ENCODE measurements around the gene INO80D. TPM values are rescaled to one million over a fixed set of nuclear protein-coding genes. Genes with fewer than 3 reads are reported as not detected.
"Not testable (repeated sequence)": the region's sequence is repeated elsewhere in the genome, so short reads cannot be mapped to it uniquely, and the experiment has no call there.

Gene INO80D
- total and polyA plus RNA-seq, 2 donors (not counting 1 experiment from before 2014, with no cell fraction given) = 4.8 to 7.4 TPM

DNA sequence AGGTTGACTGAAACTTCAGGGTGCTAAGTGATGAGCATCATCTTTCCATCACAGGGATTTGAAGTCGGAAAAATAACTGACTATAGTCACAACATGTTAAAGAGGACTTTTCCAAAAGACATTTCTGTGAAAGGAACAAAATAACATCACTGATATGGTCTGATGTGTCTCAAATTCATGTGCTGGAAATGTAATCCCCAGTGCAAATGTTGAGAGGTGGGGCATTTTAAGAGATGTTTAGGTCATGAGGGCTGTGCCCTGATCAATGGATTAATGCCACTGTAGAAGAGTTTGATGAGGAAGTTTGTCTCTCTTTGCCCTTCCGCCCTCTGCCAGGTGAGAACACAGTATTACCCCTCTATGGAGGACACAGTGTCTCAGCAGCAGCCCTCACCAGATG lies 95.9 kb downstream of the INO80D start:
- Histone ChIP-seq H4K20me1 (ENCODE audit: control insufficient read depth, extremely low read depth, insufficient read depth, low read length) (no peaks in the 10 kb centered on the region), H3K4me2 (ENCODE audit: extremely low read depth, insufficient read depth, low read length) (no peak overlapping the region), H3K4me3 (replicated peaks in 1 of 4; ENCODE audit: control extremely low read depth in 1 of 4, insufficient read depth in 1 of 4, low read depth in 3 of 4, low read length in 4 of 4) (no peak overlapping the region), H2AFZ (ENCODE audit: low read length) (no peak overlapping the region), H3K27ac (ENCODE audit: insufficient read depth, low read length) (no peak overlapping the region), H3K27me3 (ENCODE audit: control insufficient read depth, insufficient read depth, low read length) (no peaks in the 10 kb centered on the region), H3K9ac (ENCODE audit: insufficient read depth, low read length) (no peak overlapping the region), H3K9me3 (ENCODE audit: control insufficient read depth, insufficient read depth, low read depth, low read length) (no peaks in the 10 kb centered on the region), H3K36me3 (ENCODE audit: control insufficient read depth, insufficient read depth, low read length) (peaks cover 2% of the 10 kb centered on the region), H3K79me2 (ENCODE audit: control insufficient read depth, insufficient read depth, low read length) (no peaks in the 10 kb centered on the region), H3K4me1 (ENCODE audit: control insufficient read depth, extremely low read depth, insufficient read depth, low read length) (no peaks in the 10 kb centered on the region)
- no peak for DNase-seq (ENCODE audit: low read depth in 2 of 2)
- TF ChIP-seq EZH2 (IDR thresholded peaks at IDR 0.05; ENCODE audit: low read length, missing control alignments) = no peak
- TF ChIP-seq, protein P1, sequence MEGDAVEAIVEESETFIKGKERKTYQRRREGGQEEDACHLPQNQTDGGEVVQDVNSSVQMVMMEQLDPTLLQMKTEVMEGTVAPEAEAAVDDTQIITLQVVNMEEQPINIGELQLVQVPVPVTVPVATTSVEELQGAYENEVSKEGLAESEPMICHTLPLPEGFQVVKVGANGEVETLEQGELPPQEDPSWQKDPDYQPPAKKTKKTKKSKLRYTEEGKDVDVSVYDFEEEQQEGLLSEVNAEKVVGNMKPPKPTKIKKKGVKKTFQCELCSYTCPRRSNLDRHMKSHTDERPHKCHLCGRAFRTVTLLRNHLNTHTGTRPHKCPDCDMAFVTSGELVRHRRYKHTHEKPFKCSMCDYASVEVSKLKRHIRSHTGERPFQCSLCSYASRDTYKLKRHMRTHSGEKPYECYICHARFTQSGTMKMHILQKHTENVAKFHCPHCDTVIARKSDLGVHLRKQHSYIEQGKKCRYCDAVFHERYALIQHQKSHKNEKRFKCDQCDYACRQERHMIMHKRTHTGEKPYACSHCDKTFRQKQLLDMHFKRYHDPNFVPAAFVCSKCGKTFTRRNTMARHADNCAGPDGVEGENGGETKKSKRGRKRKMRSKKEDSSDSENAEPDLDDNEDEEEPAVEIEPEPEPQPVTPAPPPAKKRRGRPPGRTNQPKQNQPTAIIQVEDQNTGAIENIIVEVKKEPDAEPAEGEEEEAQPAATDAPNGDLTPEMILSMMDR (conservative IDR thresholded peaks at IDR 0.05 in 1 of 2, IDR thresholded peaks at IDR 0.05 in 1 of 2; ENCODE audit: low read depth in 1 of 2, low read length in 2 of 2) = no peak

DNA sequence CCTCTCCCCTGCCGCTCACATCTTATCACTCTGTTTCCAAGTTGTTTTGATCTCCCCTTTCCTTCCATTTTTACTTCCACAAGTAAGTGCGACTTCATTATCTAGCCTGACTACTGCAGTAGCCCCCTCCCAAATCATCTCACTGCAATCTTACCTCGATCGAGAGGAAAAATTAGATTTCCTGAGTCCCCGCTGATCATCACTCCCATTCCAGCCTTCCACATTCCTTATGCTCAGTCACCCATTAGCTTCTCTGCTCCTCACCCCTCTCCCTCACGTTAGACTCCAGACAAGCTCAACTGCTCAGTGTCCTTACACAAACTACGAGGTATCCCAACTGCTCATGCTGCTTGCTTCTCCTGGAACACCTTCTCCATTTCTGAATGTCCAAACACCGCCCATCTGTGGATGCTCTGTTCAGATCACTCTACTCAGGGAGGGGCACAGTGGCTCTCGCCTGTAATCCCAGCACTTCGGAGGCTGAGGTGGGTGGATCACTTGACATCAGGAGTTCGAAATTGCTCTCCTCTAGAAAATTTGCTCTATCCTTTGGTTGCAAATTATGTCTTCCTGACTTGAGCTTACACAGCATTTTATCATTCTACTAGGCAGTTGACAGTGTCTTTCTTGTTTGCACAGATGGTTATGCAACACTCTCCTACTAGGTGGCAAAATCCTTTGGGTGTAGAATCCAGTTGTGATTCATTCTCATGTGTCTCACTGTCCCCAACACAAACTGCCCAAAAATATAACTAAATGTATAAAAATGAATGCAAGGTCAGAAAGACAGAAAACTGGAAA lies 96.5 kb downstream of the INO80D start:
- TF ChIP-seq EZH2 (IDR thresholded peaks at IDR 0.05; ENCODE audit: low read length, missing control alignments) = no peak
- TF ChIP-seq, protein P1 (conservative IDR thresholded peaks at IDR 0.05 in 1 of 2, IDR thresholded peaks at IDR 0.05 in 1 of 2; ENCODE audit: low read depth in 1 of 2, low read length in 2 of 2) = no peak
- no peak overlapping the region for H3K27ac ChIP-seq (ENCODE audit: insufficient read depth, low read length)
- H3K27me3 ChIP-seq (ENCODE audit: control insufficient read depth, insufficient read depth, low read length) = no peaks in the 10 kb centered on the region
- no peak for DNase-seq (ENCODE audit: low read depth in 2 of 2)
- no peaks in the 10 kb centered on the region for H3K9me3 ChIP-seq (ENCODE audit: control insufficient read depth, insufficient read depth, low read depth, low read length)
- H3K9ac ChIP-seq (ENCODE audit: insufficient read depth, low read length) = no peak overlapping the region
- no peak overlapping the region for H2AFZ ChIP-seq (ENCODE audit: low read length)
- H3K4me3 ChIP-seq (replicated peaks in 1 of 4; ENCODE audit: control extremely low read depth in 1 of 4, insufficient read depth in 1 of 4, low read depth in 3 of 4, low read length in 4 of 4) = no peak overlapping the region
- no peak overlapping the region for H3K4me2 ChIP-seq (ENCODE audit: extremely low read depth, insufficient read depth, low read length)
- H4K20me1 ChIP-seq (ENCODE audit: control insufficient read depth, extremely low read depth, insufficient read depth, low read length) = no peaks in the 10 kb centered on the region
- peaks cover 2% of the 10 kb centered on the region for H3K36me3 ChIP-seq (ENCODE audit: control insufficient read depth, insufficient read depth, low read length)
- H3K4me1 ChIP-seq (ENCODE audit: control insufficient read depth, extremely low read depth, insufficient read depth, low read length) = no peaks in the 10 kb centered on the region
- H3K79me2 ChIP-seq (ENCODE audit: control insufficient read depth, insufficient read depth, low read length) = no peaks in the 10 kb centered on the region

DNA sequence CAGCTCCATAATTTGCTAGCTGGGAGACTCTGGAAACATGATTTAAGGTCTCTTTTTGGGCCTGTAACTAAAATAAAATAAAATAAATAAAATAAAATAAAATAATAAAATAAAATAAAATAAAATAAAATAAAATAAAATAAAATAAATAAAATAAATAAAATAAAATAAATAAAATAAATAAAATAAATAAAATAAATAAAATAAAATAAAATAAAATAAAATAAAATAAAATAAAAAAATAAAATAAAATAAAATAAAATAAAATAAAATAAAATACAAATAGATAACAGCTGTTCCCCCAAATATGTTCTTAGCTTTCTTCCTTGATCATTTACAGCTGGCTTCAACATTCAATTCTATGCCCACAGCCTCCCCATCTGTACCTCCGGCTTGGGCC lies 97.3 kb downstream of the INO80D start:
- H3K4me1 ChIP-seq (ENCODE audit: control insufficient read depth, extremely low read depth, insufficient read depth, low read length); H3K4me2 ChIP-seq (ENCODE audit: extremely low read depth, insufficient read depth, low read length); H3K9me3 ChIP-seq (ENCODE audit: control insufficient read depth, insufficient read depth, low read depth, low read length); H3K79me2 ChIP-seq (ENCODE audit: control insufficient read depth, insufficient read depth, low read length); H3K36me3 ChIP-seq (ENCODE audit: control insufficient read depth, insufficient read depth, low read length); H3K9ac ChIP-seq (ENCODE audit: insufficient read depth, low read length); H3K27ac ChIP-seq (ENCODE audit: insufficient read depth, low read length); DNase-seq (ENCODE audit: low read depth in 2 of 2); H3K27me3 ChIP-seq (ENCODE audit: control insufficient read depth, insufficient read depth, low read length); H3K4me3 ChIP-seq (replicated peaks in 1 of 4; ENCODE audit: control extremely low read depth in 1 of 4, insufficient read depth in 1 of 4, low read depth in 3 of 4, low read length in 4 of 4); H4K20me1 ChIP-seq (ENCODE audit: control insufficient read depth, extremely low read depth, insufficient read depth, low read length); H2AFZ ChIP-seq (ENCODE audit: low read length): not testable (repeated sequence)

Measured in fibroblast of lung (primary cell).